ENCODE data around the gene IFT80.

The IFT80 gene

DNA sequence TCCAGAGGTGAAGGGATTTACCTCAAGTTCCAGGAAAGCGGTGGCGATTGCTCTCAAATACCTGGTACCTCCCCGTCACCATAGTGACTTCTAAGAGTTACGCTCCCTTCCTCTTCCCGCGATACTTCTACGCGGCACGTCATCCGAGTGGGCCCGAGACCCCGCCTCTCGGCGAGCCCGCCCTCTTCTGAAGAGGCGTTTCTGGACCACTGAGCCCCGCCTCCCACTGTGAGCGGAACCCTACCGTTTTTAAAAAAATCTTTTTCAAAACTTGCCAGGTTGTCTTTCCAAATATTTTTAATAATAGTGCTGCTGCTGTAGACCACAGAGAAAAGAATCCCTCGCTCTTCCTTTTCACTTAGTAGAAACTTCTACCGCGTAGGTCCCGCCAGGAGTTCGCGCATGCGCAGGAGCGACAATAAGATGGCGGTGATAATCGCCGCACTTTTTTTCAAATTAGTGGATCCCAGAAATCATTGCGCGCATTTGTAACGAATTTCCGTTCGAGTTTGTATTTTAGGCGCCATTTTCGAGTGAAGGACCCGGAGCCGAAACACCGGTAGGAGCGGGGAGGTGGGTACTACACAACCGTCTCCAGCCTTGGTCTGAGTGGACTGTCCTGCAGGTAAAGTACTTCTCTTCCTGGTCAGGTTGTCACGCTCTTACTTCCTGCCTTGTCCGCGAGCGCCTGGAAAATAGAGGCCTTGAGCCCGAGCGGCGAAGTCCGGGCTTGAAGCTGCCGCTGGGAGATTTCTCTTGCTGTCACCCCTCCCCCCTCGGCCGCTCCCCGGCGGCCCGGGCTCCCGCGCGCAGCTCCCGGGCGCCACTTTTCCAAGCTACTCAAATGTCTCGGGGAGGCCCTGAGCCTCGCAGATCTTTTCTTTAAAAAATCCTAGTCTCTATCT is at the start of gene IFT80, which contains the start of gene SMC4:
IFT80 (minus strand) TSS at position 101 of the 905 bp plus-strand sequence. CDS start 14,625 bp downstream, outside the sequence.
SMC4 (plus strand) TSS at position 526 of the 905 bp plus-strand sequence. CDS start 1,177 bp downstream, outside the sequence.
- Histone ChIP-seq H3F3A (ENCODE audit: insufficient read depth) (peaks cover 16% of the 10 kb centered on the region; the same call in 1 of the 2 replicates), H3K4me3 (ENCODE audit: insufficient read depth, low read length, poor library complexity, severe bottlenecking) (peak within 1 kb of the TSS; percentile 94), H2AFZ (ENCODE audit: low read depth, low read length, severe bottlenecking) (peak within 1 kb of the TSS; percentile 57), H3K9me3 (ENCODE audit: insufficient read depth, low read length) (no peaks in the 10 kb centered on the region), H3K9me2 (replicated peaks; ENCODE audit: insufficient read depth, low read length) (no peaks in the 10 kb centered on the region), H3K79me2 (ENCODE audit: insufficient read depth, low read length) (peaks cover 81% of the 10 kb centered on the region), H3K27ac (ENCODE audit: low read depth, low read length) (peak within 1 kb of the TSS; percentile 89), H3K9ac (ENCODE audit: low read length) (peak within 1 kb of the TSS; percentile 98), H3K27me3 (ENCODE audit: low read length) (no peaks in the 10 kb centered on the region), H3K4me2 (ENCODE audit: low read depth, low read length, poor library complexity, severe bottlenecking) (peak within 1 kb of the TSS; percentile 96), H4K20me1 (ENCODE audit: low read depth, low read length) (peaks cover 35% of the 10 kb centered on the region), H3K36me3 (ENCODE audit: low read length) (peaks cover 41% of the 10 kb centered on the region)
- TF ChIP-seq, protein P1, sequence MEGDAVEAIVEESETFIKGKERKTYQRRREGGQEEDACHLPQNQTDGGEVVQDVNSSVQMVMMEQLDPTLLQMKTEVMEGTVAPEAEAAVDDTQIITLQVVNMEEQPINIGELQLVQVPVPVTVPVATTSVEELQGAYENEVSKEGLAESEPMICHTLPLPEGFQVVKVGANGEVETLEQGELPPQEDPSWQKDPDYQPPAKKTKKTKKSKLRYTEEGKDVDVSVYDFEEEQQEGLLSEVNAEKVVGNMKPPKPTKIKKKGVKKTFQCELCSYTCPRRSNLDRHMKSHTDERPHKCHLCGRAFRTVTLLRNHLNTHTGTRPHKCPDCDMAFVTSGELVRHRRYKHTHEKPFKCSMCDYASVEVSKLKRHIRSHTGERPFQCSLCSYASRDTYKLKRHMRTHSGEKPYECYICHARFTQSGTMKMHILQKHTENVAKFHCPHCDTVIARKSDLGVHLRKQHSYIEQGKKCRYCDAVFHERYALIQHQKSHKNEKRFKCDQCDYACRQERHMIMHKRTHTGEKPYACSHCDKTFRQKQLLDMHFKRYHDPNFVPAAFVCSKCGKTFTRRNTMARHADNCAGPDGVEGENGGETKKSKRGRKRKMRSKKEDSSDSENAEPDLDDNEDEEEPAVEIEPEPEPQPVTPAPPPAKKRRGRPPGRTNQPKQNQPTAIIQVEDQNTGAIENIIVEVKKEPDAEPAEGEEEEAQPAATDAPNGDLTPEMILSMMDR (IDR thresholded peaks at IDR 0.05; ENCODE audit: insufficient read depth, low read length, poor library complexity, severe bottlenecking) = no peak
- TF ChIP-seq EZH2phosphoT487 (conservative IDR thresholded peaks at IDR 0.05; ENCODE audit: low read length) = no peak

DNA sequence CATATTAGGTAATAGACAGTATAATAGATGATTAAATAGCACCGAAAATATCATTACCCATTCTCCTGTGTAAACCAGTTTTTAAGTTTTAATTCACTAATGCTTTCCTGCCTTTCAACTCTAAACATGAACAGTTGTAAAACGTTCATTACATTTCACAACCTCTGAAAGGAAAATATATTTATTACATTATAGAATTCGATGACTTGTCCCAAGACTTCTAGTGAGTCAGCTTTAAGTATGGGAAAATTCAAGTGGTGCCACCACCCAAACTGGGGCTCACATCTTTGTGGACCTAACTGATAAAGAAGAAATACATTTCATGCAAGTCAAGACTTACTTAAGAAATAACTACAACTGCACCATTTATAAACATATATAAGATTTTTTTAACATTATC is 48.5 kb upstream of the IFT80 start:
- Histone ChIP-seq H4K20me1 (ENCODE audit: low read depth, low read length) (no peaks in the 10 kb centered on the region; the same call in 1 of the 2 replicates), H3K27ac (ENCODE audit: low read depth, low read length) (peak overlapping the region; percentile 90; the same call in 1 of the 2 replicates), H3K9ac (ENCODE audit: low read length) (peak overlapping the region; percentile 98), H3K4me3 (ENCODE audit: insufficient read depth, low read length, poor library complexity, severe bottlenecking) (peak overlapping the region; percentile 96), H3K9me3 (ENCODE audit: insufficient read depth, low read length) (no peaks in the 10 kb centered on the region), H3K27me3 (ENCODE audit: low read length) (no peaks in the 10 kb centered on the region), H3K9me2 (replicated peaks; ENCODE audit: insufficient read depth, low read length) (no peaks in the 10 kb centered on the region), H2AFZ (ENCODE audit: low read depth, low read length, severe bottlenecking) (no peak overlapping the region), H3F3A (ENCODE audit: insufficient read depth) (peaks cover 23% of the 10 kb centered on the region), H3K4me2 (ENCODE audit: low read depth, low read length, poor library complexity, severe bottlenecking) (peak overlapping the region; percentile 100), H3K36me3 (ENCODE audit: low read length) (peaks cover 41% of the 10 kb centered on the region), H3K79me2 (ENCODE audit: insufficient read depth, low read length) (peaks cover 69% of the 10 kb centered on the region)
- no peak for TF ChIP-seq EZH2phosphoT487 (conservative IDR thresholded peaks at IDR 0.05; ENCODE audit: low read length)
- TF ChIP-seq, protein P1 (IDR thresholded peaks at IDR 0.05; ENCODE audit: insufficient read depth, low read length, poor library complexity, severe bottlenecking) = no peak

DNA sequence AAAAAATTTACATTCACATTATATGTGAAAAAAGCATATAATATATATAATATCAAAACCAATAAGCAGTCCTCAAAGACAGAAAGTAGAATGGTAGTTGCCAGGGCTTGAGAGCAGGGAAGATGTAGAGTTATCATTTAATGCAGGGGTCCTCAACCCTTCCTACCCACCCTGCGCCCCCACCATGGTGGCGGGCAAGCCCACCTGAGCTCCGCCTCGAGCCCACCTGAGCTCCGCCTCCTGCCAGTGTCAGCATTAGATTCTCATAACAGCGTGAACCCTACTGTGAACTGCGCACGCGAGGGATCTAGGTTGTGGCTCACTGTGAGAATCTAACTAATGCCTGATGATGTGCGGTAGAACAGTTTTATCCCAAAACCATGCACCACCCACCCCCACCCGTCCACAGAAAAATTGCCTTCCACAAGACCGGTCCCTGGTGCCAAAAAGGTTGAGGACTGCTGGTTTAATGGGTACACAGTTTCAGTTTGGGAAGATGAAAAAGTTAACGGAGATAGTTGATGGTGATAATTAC is 47.6 kb upstream of the IFT80 start:
- Histone ChIP-seq H3K36me3 (ENCODE audit: low read length) (peaks cover 41% of the 10 kb centered on the region), H3K9me3 (ENCODE audit: insufficient read depth, low read length) (no peaks in the 10 kb centered on the region), H3K27ac (ENCODE audit: low read depth, low read length) (no peak overlapping the region), H3K4me2 (ENCODE audit: low read depth, low read length, poor library complexity, severe bottlenecking) (peak overlapping the region; percentile 100), H3K27me3 (ENCODE audit: low read length) (no peaks in the 10 kb centered on the region), H3F3A (ENCODE audit: insufficient read depth) (peaks cover 27% of the 10 kb centered on the region), H4K20me1 (ENCODE audit: low read depth, low read length) (no peaks in the 10 kb centered on the region; the same call in 1 of the 2 replicates), H2AFZ (ENCODE audit: low read depth, low read length, severe bottlenecking) (no peak overlapping the region), H3K9ac (ENCODE audit: low read length) (no peak overlapping the region), H3K4me3 (ENCODE audit: insufficient read depth, low read length, poor library complexity, severe bottlenecking) (no peak overlapping the region), H3K9me2 (replicated peaks; ENCODE audit: insufficient read depth, low read length) (no peaks in the 10 kb centered on the region), H3K79me2 (ENCODE audit: insufficient read depth, low read length) (peaks cover 79% of the 10 kb centered on the region)
- no peak for TF ChIP-seq EZH2phosphoT487 (conservative IDR thresholded peaks at IDR 0.05; ENCODE audit: low read length)
- TF ChIP-seq, protein P1 (IDR thresholded peaks at IDR 0.05; ENCODE audit: insufficient read depth, low read length, poor library complexity, severe bottlenecking) = no peak
